Osteocyte (in vitro differentiated cells): ENCODE measurements around the gene HOXC9. TPM values are rescaled to one million over a fixed set of nuclear protein-coding genes. Genes with fewer than 3 reads are reported as not detected.

Source experiments
- DNase-seq: peaks from one replicate; pipeline ENCODE4 v3.0.0; 2021; ENCODE audit warnings: mixed read lengths; ENCODE audit not compliant: unreplicated experiment; ENCODE audit errors: extremely low spot score
- H3K27ac Mint-ChIP-seq: one replicate; pipeline ENCODE4 v1.8.0; 2021; ENCODE audit warnings: mild to moderate bottlenecking, mixed read lengths; ENCODE audit not compliant: unreplicated experiment
- H3K27me3 Mint-ChIP-seq: one replicate; pipeline ENCODE4 v1.8.0; 2021; ENCODE audit warnings: mixed read lengths; ENCODE audit not compliant: unreplicated experiment
- H3K36me3 Mint-ChIP-seq: one replicate; pipeline ENCODE4 v1.8.0; 2021; ENCODE audit warnings: mixed read lengths; ENCODE audit not compliant: unreplicated experiment
- H3K4me1 Mint-ChIP-seq: one replicate; pipeline ENCODE4 v1.8.0; 2021; ENCODE audit warnings: mixed read lengths; ENCODE audit not compliant: unreplicated experiment
- H3K4me3 Mint-ChIP-seq: one replicate; pipeline ENCODE4 v1.8.0; 2021; ENCODE audit warnings: mild to moderate bottlenecking, moderate library complexity, mixed read lengths; ENCODE audit not compliant: unreplicated experiment
- H3K9me3 Mint-ChIP-seq: one replicate; pipeline ENCODE4 v1.8.0; 2021; ENCODE audit warnings: mixed read lengths; ENCODE audit not compliant: unreplicated experiment
- total RNA-seq: library from RNA; stranded (reverse); gene quantifications from 2 replicates; pipeline ENCODE4 v1.2.1, GENCODE V29; 2021
- TF ChIP-seq, protein P1 (sequence below): fragments of 200-600 bp; sonication (generic); IDR thresholded peaks from 2 replicates; pipeline ENCODE4 v1.5.0; 2021; ENCODE audit warnings: antibody characterized with exemption, mild to moderate bottlenecking, moderate library complexity

The HOXC9 gene
- total RNA-seq, 1 donor from 2014 or later, result not detected

DNA sequence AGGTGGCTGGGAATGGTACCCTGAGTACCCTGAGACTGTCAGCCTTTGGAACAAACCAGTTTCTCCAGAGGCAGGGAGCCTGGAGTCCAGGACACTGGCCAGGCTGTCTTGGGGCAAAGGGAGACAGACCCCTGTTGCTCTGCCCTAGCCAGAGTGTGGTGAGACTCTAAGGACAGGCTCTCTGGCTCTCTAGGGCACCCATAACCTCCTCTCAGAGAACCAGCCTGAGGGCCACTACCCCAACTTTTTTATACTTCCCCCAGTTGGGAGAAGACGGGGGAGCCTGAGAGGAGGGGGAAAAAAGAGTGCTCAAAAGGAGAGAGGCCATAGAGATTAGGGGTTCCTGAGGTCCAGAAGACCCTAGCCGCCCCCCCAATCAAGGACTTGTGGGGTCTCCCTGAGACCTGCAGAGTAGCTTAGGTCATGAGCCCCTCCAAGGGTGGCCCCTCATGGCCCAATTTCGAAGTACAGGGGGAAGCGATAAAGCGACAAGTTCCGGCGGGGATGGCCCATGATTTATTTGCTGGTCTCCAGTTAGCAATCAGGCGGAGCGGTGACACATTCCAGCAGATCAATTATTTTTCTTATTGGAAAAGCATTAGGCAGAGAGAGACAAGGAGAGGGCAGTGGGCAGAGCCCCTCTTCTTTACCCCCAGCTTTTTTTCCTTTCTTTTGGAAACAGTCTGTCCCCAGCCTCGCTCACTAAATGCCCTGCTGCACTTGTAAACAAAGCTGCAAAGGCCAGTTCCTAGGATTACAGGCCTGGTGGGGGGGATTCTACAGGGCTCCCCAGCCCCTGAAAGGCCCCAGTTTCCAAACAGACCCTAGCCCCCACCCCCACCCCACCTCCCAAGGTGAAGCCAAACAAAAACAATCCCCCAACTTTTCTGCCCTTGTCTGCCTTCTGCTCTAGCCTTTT is 10.4 kb downstream of the HOXC9 start:
- TF ChIP-seq, protein P1, sequence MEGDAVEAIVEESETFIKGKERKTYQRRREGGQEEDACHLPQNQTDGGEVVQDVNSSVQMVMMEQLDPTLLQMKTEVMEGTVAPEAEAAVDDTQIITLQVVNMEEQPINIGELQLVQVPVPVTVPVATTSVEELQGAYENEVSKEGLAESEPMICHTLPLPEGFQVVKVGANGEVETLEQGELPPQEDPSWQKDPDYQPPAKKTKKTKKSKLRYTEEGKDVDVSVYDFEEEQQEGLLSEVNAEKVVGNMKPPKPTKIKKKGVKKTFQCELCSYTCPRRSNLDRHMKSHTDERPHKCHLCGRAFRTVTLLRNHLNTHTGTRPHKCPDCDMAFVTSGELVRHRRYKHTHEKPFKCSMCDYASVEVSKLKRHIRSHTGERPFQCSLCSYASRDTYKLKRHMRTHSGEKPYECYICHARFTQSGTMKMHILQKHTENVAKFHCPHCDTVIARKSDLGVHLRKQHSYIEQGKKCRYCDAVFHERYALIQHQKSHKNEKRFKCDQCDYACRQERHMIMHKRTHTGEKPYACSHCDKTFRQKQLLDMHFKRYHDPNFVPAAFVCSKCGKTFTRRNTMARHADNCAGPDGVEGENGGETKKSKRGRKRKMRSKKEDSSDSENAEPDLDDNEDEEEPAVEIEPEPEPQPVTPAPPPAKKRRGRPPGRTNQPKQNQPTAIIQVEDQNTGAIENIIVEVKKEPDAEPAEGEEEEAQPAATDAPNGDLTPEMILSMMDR, result no peak
- peaks cover 13% of the 10 kb centered on the region for H3K4me1 Mint-ChIP-seq
- H3K4me3 Mint-ChIP-seq, result no peak overlapping the region
- no peak for DNase-seq
- H3K27ac Mint-ChIP-seq, result no peak overlapping the region
- no peaks in the 10 kb centered on the region for H3K36me3 Mint-ChIP-seq
- H3K27me3 Mint-ChIP-seq, result peaks cover 92% of the 10 kb centered on the region
- H3K9me3 Mint-ChIP-seq, result no peaks in the 10 kb centered on the region

DNA sequence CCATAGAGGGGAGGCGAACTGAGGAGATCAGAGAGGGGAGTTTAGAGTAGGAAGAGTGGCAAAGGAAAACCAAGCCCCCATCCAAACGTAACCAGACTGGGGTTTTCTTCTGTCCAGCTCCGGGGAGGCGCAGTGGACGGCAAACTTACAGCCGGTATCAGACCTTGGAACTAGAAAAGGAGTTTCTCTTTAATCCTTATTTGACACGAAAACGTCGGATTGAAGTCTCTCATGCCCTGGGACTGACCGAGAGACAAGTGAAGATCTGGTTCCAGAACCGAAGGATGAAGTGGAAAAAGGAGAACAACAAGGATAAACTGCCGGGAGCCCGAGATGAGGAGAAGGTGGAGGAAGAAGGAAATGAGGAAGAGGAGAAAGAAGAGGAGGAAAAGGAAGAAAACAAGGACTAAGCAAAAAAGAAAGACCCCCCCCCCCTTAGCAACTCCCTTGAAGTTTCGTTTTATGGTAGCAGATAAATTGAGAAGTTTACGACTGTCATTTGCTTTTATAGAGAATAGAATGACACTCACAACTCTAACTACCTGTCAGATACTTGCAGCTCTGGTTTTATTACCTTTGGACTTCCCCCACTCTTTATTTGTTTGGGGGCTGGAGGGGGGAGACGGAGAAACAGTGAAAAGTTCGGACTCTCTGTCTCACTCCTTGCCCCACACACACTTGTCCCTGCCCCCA is 11.2 kb downstream of the HOXC9 start:
- TF ChIP-seq, protein P1, result no peak
- Mint-ChIP-seq H3K4me1 (peaks cover 11% of the 10 kb centered on the region), H3K27ac (no peak overlapping the region), H3K9me3 (no peaks in the 10 kb centered on the region), H3K4me3 (no peak overlapping the region), H3K36me3 (no peaks in the 10 kb centered on the region), H3K27me3 (peaks cover 92% of the 10 kb centered on the region)
- no peak for DNase-seq

DNA sequence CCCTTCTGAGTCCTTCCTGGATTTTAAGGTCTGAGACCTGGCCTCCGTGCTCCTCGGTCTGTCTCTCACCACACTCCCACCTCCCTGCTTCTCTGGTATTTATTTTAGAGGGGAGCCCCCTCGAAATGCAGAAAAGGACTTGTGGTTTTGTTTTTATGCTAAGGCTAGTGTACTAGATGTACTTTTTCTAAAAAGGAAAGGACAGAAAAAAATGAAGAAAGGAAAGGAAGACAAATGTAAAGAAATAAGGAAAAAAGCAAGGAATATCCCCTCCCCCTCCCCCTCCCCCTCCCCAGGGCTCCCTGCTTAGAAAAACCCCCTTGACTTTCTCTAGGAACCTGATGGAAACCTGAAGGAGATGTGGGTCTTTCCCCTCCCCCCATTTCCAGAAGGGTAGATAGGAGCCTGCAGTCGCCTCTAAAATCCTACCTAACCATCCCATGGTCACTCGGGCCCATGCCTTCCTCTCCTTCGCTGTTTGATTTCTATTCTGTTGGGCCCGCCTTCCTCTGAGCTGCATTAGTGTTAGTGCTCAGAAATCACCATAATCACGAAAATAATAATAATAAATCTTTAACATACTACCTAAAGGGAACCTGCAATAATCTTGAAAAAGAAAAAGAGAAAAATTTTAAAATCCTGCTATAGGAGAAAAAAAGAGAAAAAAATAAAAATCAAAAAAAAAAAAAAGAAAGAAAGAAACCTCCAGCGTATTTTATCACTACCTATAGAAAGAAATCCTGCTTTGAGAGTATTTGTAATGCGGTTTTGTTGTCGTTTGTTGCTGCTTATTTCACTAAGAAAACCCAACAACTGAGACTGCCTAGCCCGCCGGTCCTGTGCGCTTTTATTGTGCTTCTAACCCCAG is 11.9 kb downstream of the HOXC9 start:
- DNase-seq, result no peak
- H3K27me3 Mint-ChIP-seq, result peaks cover 87% of the 10 kb centered on the region
- no peak overlapping the region for H3K27ac Mint-ChIP-seq
- no peak overlapping the region for H3K4me3 Mint-ChIP-seq
- TF ChIP-seq, protein P1, result no peak
- H3K9me3 Mint-ChIP-seq, result no peaks in the 10 kb centered on the region
- no peaks in the 10 kb centered on the region for H3K36me3 Mint-ChIP-seq
- H3K4me1 Mint-ChIP-seq, result peaks cover 7% of the 10 kb centered on the region

DNA sequence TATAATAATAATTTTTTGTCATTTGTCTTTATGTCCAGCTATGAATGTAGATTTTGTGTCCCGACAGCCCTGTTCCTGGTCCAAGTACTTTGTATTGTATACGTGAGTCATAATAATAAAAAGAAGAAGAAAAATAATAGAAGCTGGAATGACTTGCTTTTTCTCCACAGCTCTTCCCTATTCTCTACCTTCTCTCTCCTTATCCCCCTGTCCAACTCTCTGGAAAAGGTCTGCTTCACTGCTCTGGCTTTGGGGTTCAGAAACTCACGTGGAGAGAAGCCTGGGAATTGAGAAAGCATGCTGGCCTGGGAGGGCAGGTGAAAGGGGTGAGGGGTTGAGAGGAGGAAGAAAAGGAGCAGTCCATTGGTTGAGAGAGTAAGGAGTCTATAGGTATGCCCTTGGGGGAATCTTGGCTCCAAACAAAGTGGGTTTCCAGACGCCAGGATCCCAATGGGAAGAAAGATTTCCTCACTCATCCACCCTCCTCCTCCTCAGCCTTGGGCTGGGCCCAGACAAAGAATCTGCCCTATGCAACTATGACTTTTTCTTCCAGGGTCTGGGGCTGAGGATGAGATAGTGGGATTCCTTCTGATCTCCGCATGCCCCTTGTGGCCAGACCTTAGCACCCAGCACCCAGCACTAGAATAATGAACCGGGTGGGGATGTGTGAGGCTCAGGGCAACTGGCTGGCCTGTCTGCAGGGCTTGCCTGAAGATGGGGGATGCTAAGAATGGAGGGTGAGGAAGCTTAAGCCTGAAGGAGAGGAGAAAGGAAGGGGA is 12.9 kb downstream of the HOXC9 start:
- Mint-ChIP-seq H3K27ac (no peak overlapping the region), H3K4me1 (peaks cover 14% of the 10 kb centered on the region)

More for the DNA sequence above, 12.9 kb downstream of the HOXC9 start:
- no peak for DNase-seq
- TF ChIP-seq, protein P1, result no peak
- Mint-ChIP-seq H3K36me3 (no peaks in the 10 kb centered on the region), H3K27me3 (peaks cover 84% of the 10 kb centered on the region), H3K9me3 (no peaks in the 10 kb centered on the region), H3K4me3 (no peak overlapping the region)
